Lower lobe of right lung (tissue), 2 donors: Measurements from ENCODE around the gene OLAH. TPM values are rescaled to one million over a fixed set of nuclear protein-coding genes. Genes with fewer than 3 reads are reported as not detected.
A peak's percentile ranks its signal among the peaks of the same experiment; 100 is the strongest.
"Not testable (repeated sequence)": the region's sequence is repeated elsewhere in the genome, so short reads cannot be mapped to it uniquely, and the experiment has no call there.

Experiments
- ATAC-seq, 2 donors: fragments of 200-7000 bp; cut with Tn5 transposase; one replicate each; pipeline ENCODE4 v1.9.1; 2020 to 2022; ENCODE audit warnings: mild to moderate bottlenecking in 2 of 2, moderate library complexity in 2 of 2
- DNase-seq: peaks from one replicate; pipeline ENCODE4 v3.0.0-alpha.2; 2020
- H3K27ac ChIP-seq: fragments of 200-600 bp; one replicate; pipeline ENCODE4 v1.8.0; 2022
- H3K27me3 ChIP-seq: fragments of 200-600 bp; one replicate; pipeline ENCODE4 v1.8.0; 2022; ENCODE audit warnings: low read depth
- H3K36me3 ChIP-seq: fragments of 200-600 bp; one replicate; pipeline ENCODE4 v1.8.0; 2022; ENCODE audit warnings: mild to moderate bottlenecking
- H3K4me1 ChIP-seq: fragments of 200-600 bp; one replicate; pipeline ENCODE4 v1.8.0; 2022
- H3K4me3 ChIP-seq: fragments of 200-600 bp; one replicate; pipeline ENCODE4 v1.8.0; 2022; ENCODE audit warnings: mild to moderate bottlenecking
- H3K9me3 ChIP-seq: fragments of 200-600 bp; one replicate; pipeline ENCODE4 v1.8.0; 2022
- CTCF ChIP-seq: fragments of 200-600 bp; IDR thresholded peaks from one replicate; pipeline ENCODE4 v1.8.0; 2022; ENCODE audit warnings: antibody characterized with exemption, mild to moderate bottlenecking
- intact Hi-C: fragments of 100-400 bp; cut with DNase I; formaldehyde crosslinking; loops from one replicate; pipeline ENCODE4 v1.11.0; 2022
- long read RNA-seq: library from polyadenylated mRNA; unstranded; transcript quantifications from one replicate; pipeline ENCODE4 v2.0.0, GENCODE V29; 2021
- total RNA-seq: library from RNA; stranded (reverse); fragmentation: NEBNext Ultra II Directional; extraction: Animal tissue kit (Norgen Biotek cat#: 25700); gene quantifications from one replicate; pipeline ENCODE4 v1.2.1, GENCODE V29; 2021
- donor health status: DM: no; HTN: yes; CAD: no; lungs with severe emphysema.

The OLAH gene
- 1.7 TPM for total RNA-seq
- long read RNA-seq, partial matches to known transcripts: 0 of 1 reads
- long read RNA-seq, other reads (novel, unspliced or antisense): 0 of 1 reads

GRCh38 chr10:15043674-15044073 is at the start of gene OLAH:
Gene OLAH, plus strand, starts transcription at chr10:15043943. Its CDS starts 3,346 bp downstream, at chr10:15047289.
- no peak within 1 kb of the TSS for H3K27ac ChIP-seq
- intact Hi-C loops: no loop called here
- H3K27me3 ChIP-seq: no peaks in the 10 kb centered on the region
- H3K36me3 ChIP-seq: no peaks in the 10 kb centered on the region
- no peaks in the 10 kb centered on the region for H3K9me3 ChIP-seq
- no peak for TF ChIP-seq CTCF
- no peaks in the 10 kb centered on the region for H3K4me1 ChIP-seq
- ATAC-seq: no peak
- no peak for DNase-seq
- H3K4me3 ChIP-seq: no peak within 1 kb of the TSS

- H3K4me3 ChIP-seq: no peak overlapping the region
- no peaks in the 10 kb centered on the region for H3K9me3 ChIP-seq
- H3K4me1 ChIP-seq: no peaks in the 10 kb centered on the region
- H3K36me3 ChIP-seq: no peaks in the 10 kb centered on the region
- DNase-seq (no peak), ATAC-seq (peak in 1 of 2 donors; percentile 17)
- H3K27ac ChIP-seq: no peak overlapping the region
- TF ChIP-seq CTCF: no peak
- H3K27me3 ChIP-seq: no peaks in the 10 kb centered on the region
- intact Hi-C loops: no loop called here
These were observed 47.7 kb upstream of the OLAH start for GRCh38 chr10:14995964-14996565.

- intact Hi-C loops, H3K4me3 ChIP-seq, H3K9me3 ChIP-seq, H3K36me3 ChIP-seq, H3K27ac ChIP-seq, H3K4me1 ChIP-seq, H3K27me3 ChIP-seq, DNase-seq: not testable (repeated sequence)
- ATAC-seq: peak; percentile 79 to 82
These were observed 30.2 kb upstream of the OLAH start for GRCh38 chr10:15013530-15013929.

- Histone ChIP-seq H3K36me3 (no peaks in the 10 kb centered on the region), H3K9me3 (no peaks in the 10 kb centered on the region), H3K27ac (no peak overlapping the region), H3K4me1 (no peaks in the 10 kb centered on the region), H3K27me3 (no peaks in the 10 kb centered on the region), H3K4me3 (no peak overlapping the region)
- ATAC-seq (no peak), DNase-seq (no peak)
- no peak for TF ChIP-seq CTCF
- intact Hi-C loops: no loop called here
These were observed 28.3 kb upstream of the OLAH start for GRCh38 chr10:15015451-15015850.

- H3K4me1 ChIP-seq, intact Hi-C loops, H3K9me3 ChIP-seq, ATAC-seq, H3K27me3 ChIP-seq, H3K36me3 ChIP-seq, H3K27ac ChIP-seq, H3K4me3 ChIP-seq, DNase-seq: not testable (repeated sequence)
These were observed 22.8 kb upstream of the OLAH start for GRCh38 chr10:15020966-15021365.

GRCh38 chr10:15023079-15023478 is 20.7 kb upstream of the OLAH start:
- intact Hi-C loops, H3K36me3 ChIP-seq, H3K9me3 ChIP-seq, H3K4me3 ChIP-seq, ATAC-seq, H3K27ac ChIP-seq, H3K27me3 ChIP-seq, H3K4me1 ChIP-seq, DNase-seq: not testable (repeated sequence)

- H3K36me3 ChIP-seq, intact Hi-C loops, H3K27me3 ChIP-seq, H3K9me3 ChIP-seq, ATAC-seq, H3K4me1 ChIP-seq, H3K4me3 ChIP-seq, DNase-seq, H3K27ac ChIP-seq: not testable (repeated sequence)
These were observed 19.4 kb upstream of the OLAH start for GRCh38 chr10:15024017-15025004.

- DNase-seq, intact Hi-C loops, H3K36me3 ChIP-seq, H3K27me3 ChIP-seq, H3K4me1 ChIP-seq, H3K9me3 ChIP-seq, H3K4me3 ChIP-seq, H3K27ac ChIP-seq, ATAC-seq: not testable (repeated sequence)
These were observed 18.7 kb upstream of the OLAH start for GRCh38 chr10:15025040-15025439.
